Duodenal mucosa (tissue), 2 donors: ENCODE measurements around the gene HAUS3.

ENCODE experiments used
- H3K27ac ChIP-seq: one replicate; pipeline ENCODE4 v1.7.0; 2013; ENCODE audit warnings: low read depth, low read length
- H3K27me3 ChIP-seq, 2 donors: one replicate each; pipeline ENCODE4 v1.7.0; 2013; ENCODE audit warnings: low read length in 2 of 2, control low read depth in 1 of 2; ENCODE audit not compliant: insufficient read depth in 2 of 2, control insufficient read depth in 1 of 2
- H3K36me3 ChIP-seq, 2 donors: one replicate each; pipeline ENCODE4 v1.7.0; 2013; ENCODE audit warnings: low read length in 2 of 2, control low read depth in 1 of 2; ENCODE audit not compliant: insufficient read depth in 2 of 2, control insufficient read depth in 1 of 2
- H3K4me1 ChIP-seq, 2 donors: one replicate each; pipeline ENCODE4 v1.7.0; 2013; ENCODE audit warnings: low read length in 2 of 2, control low read depth in 1 of 2; ENCODE audit not compliant: insufficient read depth in 2 of 2, control insufficient read depth in 1 of 2
- H3K4me3 ChIP-seq, 2 donors: one replicate each; pipeline ENCODE4 v1.7.0; 2013; ENCODE audit warnings: low read length in 2 of 2, low read depth in 1 of 2
- H3K9ac ChIP-seq, 2 donors: one replicate each; pipeline ENCODE4 v1.7.0; 2013; ENCODE audit warnings: low read length in 2 of 2, low read depth in 1 of 2
- H3K9me3 ChIP-seq, 2 donors: one replicate each; pipeline ENCODE4 v1.7.0; 2013; ENCODE audit warnings: low read length in 2 of 2, control low read depth in 1 of 2; ENCODE audit not compliant: control insufficient read depth in 1 of 2

The HAUS3 gene

GRCh38 chr4:2269618-2270163 is 27.8 kb upstream of the HAUS3 start:
- no peak overlapping the region for H3K27ac ChIP-seq
- H3K4me1 ChIP-seq: no peaks in the 10 kb centered on the region
- H3K36me3 ChIP-seq: no peaks in the 10 kb centered on the region
- H3K9me3 ChIP-seq: no peaks in the 10 kb centered on the region
- no peak overlapping the region for H3K9ac ChIP-seq
- H3K4me3 ChIP-seq: no peak overlapping the region
- H3K27me3 ChIP-seq: no peaks in the 10 kb centered on the region

- H3K4me3 ChIP-seq: no peak overlapping the region
- H3K27me3 ChIP-seq: no peaks in the 10 kb centered on the region
- no peaks in the 10 kb centered on the region for H3K36me3 ChIP-seq
- H3K27ac ChIP-seq: no peak overlapping the region
- peaks cover 0 to 2% of the 10 kb centered on the region in 2 donors for H3K4me1 ChIP-seq
- H3K9me3 ChIP-seq: no peaks in the 10 kb centered on the region
- no peak overlapping the region for H3K9ac ChIP-seq
Measured at GRCh38 chr4:2269206-2269531, 27.2 kb upstream of the HAUS3 start.

- H3K27ac ChIP-seq: no peak overlapping the region
Measured at GRCh38 chr4:2268357-2269205, 26.7 kb upstream of the HAUS3 start.

GRCh38 chr4:2267841-2268240 is 25.9 kb upstream of the HAUS3 start:
- Histone ChIP-seq H3K4me3 (no peak overlapping the region), H3K9ac (no peak overlapping the region), H3K4me1 (peaks cover 2 to 8% of the 10 kb centered on the region in 2 donors), H3K36me3 (no peaks in the 10 kb centered on the region), H3K9me3 (no peaks in the 10 kb centered on the region), H3K27me3 (no peaks in the 10 kb centered on the region), H3K27ac (no peak overlapping the region)

More at GRCh38 chr4:2268357-2269205, 26.7 kb upstream of the HAUS3 start:
- Histone ChIP-seq H3K36me3 (no peaks in the 10 kb centered on the region), H3K4me3 (no peak overlapping the region), H3K9me3 (no peaks in the 10 kb centered on the region), H3K9ac (no peak overlapping the region), H3K27me3 (no peaks in the 10 kb centered on the region), H3K4me1 (peaks cover 0 to 8% of the 10 kb centered on the region in 2 donors)

- no peak overlapping the region for H3K4me3 ChIP-seq
- H3K4me1 ChIP-seq: peaks cover 5 to 8% of the 10 kb centered on the region in 2 donors
- no peak overlapping the region for H3K9ac ChIP-seq
- no peaks in the 10 kb centered on the region for H3K27me3 ChIP-seq
- no peaks in the 10 kb centered on the region for H3K36me3 ChIP-seq
- H3K27ac ChIP-seq: no peak overlapping the region
- H3K9me3 ChIP-seq: no peaks in the 10 kb centered on the region
Measured at GRCh38 chr4:2267320-2267811, 25.4 kb upstream of the HAUS3 start.

GRCh38 chr4:2266821-2267220 is 24.9 kb upstream of the HAUS3 start:
- Histone ChIP-seq H3K4me3 (no peak overlapping the region), H3K27ac (no peak overlapping the region), H3K9me3 (no peaks in the 10 kb centered on the region), H3K9ac (no peak overlapping the region), H3K4me1 (peaks cover 5 to 8% of the 10 kb centered on the region in 2 donors), H3K27me3 (no peaks in the 10 kb centered on the region), H3K36me3 (no peaks in the 10 kb centered on the region)

- H3K27me3 ChIP-seq: no peaks in the 10 kb centered on the region
- no peak overlapping the region for H3K4me3 ChIP-seq
- no peaks in the 10 kb centered on the region for H3K9me3 ChIP-seq
- peaks cover 5 to 8% of the 10 kb centered on the region in 2 donors for H3K4me1 ChIP-seq
- H3K9ac ChIP-seq: no peak overlapping the region
- H3K27ac ChIP-seq: no peak overlapping the region
- no peaks in the 10 kb centered on the region for H3K36me3 ChIP-seq
Measured at GRCh38 chr4:2266181-2266580, 24.3 kb upstream of the HAUS3 start.

- Histone ChIP-seq H3K9me3 (no peaks in the 10 kb centered on the region), H3K27ac (no peak overlapping the region), H3K27me3 (no peaks in the 10 kb centered on the region), H3K4me3 (no peak overlapping the region), H3K4me1 (peaks cover 11% of the 10 kb centered on the region in 2 donors), H3K9ac (no peak overlapping the region), H3K36me3 (no peaks in the 10 kb centered on the region)
Measured at GRCh38 chr4:2265113-2266110, 23.5 kb upstream of the HAUS3 start.

- Histone ChIP-seq H3K27ac (no peak overlapping the region), H3K9ac (no peak overlapping the region), H3K4me1 (peaks cover 20% of the 10 kb centered on the region in 2 donors)
Measured at GRCh38 chr4:2264481-2265041, 22.6 kb upstream of the HAUS3 start.

More at GRCh38 chr4:2264481-2265041, 22.6 kb upstream of the HAUS3 start:
- Histone ChIP-seq H3K27me3 (no peaks in the 10 kb centered on the region), H3K4me3 (no peak overlapping the region), H3K36me3 (no peaks in the 10 kb centered on the region), H3K9me3 (no peaks in the 10 kb centered on the region)
